Measurements from ENCODE around the gene INTS6L.
"Not testable (repeated sequence)": the region's sequence is repeated elsewhere in the genome, so short reads cannot be mapped to it uniquely, and the experiment has no call there.

INTS6L gene

GRCh38 chrX:135528756-135529155 is 8.3 kb downstream of the INTS6L start:
- no peak for FAIRE-seq

GRCh38 chrX:135530097-135530496 is 9.6 kb downstream of the INTS6L start:
- FAIRE-seq = no peak

GRCh38 chrX:135531813-135532212 is 11.4 kb downstream of the INTS6L start:
- FAIRE-seq = no peak

GRCh38 chrX:135535077-135535940 is 14.8 kb downstream of the INTS6L start:
- FAIRE-seq = no peak

- FAIRE-seq = no peak
Measured at GRCh38 chrX:135536877-135537276, 16.4 kb downstream of the INTS6L start.

- FAIRE-seq = no peak
Measured at GRCh38 chrX:135541351-135541750, 20.9 kb downstream of the INTS6L start.

- no peak for FAIRE-seq
Measured at GRCh38 chrX:135543172-135543571, 22.7 kb downstream of the INTS6L start.

- no peak for FAIRE-seq
Measured at GRCh38 chrX:135543924-135544323, 23.5 kb downstream of the INTS6L start.

- FAIRE-seq = no peak
Measured at GRCh38 chrX:135544338-135544948, 24.0 kb downstream of the INTS6L start.

- no peak for FAIRE-seq
Measured at GRCh38 chrX:135547767-135548166, 27.3 kb downstream of the INTS6L start.

- no peak for FAIRE-seq
Measured at GRCh38 chrX:135549519-135549918, 29.1 kb downstream of the INTS6L start.

GRCh38 chrX:135556055-135556454 is 35.6 kb downstream of the INTS6L start:
- no peak for FAIRE-seq

GRCh38 chrX:135557344-135557743 is 36.9 kb downstream of the INTS6L start:
- no peak for FAIRE-seq

GRCh38 chrX:135572436-135572835 is 52.0 kb downstream of the INTS6L start:
- no peak for FAIRE-seq

GRCh38 chrX:135581496-135581895 is 61.0 kb downstream of the INTS6L start:
- FAIRE-seq = no peak

GRCh38 chrX:135585153-135585552 is 64.7 kb downstream of the INTS6L start:
- no peak for FAIRE-seq

GRCh38 chrX:135591871-135592270 is 71.4 kb downstream of the INTS6L start:
- no peak for FAIRE-seq

GRCh38 chrX:135594049-135594448 is 73.6 kb downstream of the INTS6L start:
- FAIRE-seq = not testable (repeated sequence)

GRCh38 chrX:135594453-135594852 is 74.0 kb downstream of the INTS6L start:
- FAIRE-seq = not testable (repeated sequence)

- FAIRE-seq = no peak
Measured at GRCh38 chrX:135595543-135595942, 75.1 kb downstream of the INTS6L start.

- FAIRE-seq = no peak
Measured at GRCh38 chrX:135596495-135596894, 76.0 kb downstream of the INTS6L start.

GRCh38 chrX:135605906-135606305 is 85.4 kb downstream of the INTS6L start:
- FAIRE-seq = no peak

GRCh38 chrX:135624408-135625204 is 104.1 kb downstream of the INTS6L start:
- not testable (repeated sequence) for FAIRE-seq

- FAIRE-seq = no peak
Measured at GRCh38 chrX:135625995-135626394, 105.5 kb downstream of the INTS6L start.

Measured in A204.1 (cell line).